NCI-H510A treated with DMSO at 0.1 percent for 48 hours (cell line): Measurements from ENCODE around the gene USP13.

Experiments used
- DNase-seq: peaks from one replicate; lab custom pipeline; 2025; lab: John Stamatoyannopoulos, UW

Gene USP13

GRCh38 chr3:179701176-179701827 is 48.5 kb downstream of the USP13 start:
- no peak for DNase-seq

GRCh38 chr3:179702271-179702947 is 49.6 kb downstream of the USP13 start:
- DNase-seq, result no peak

GRCh38 chr3:179703816-179704215 is 51.0 kb downstream of the USP13 start:
- DNase-seq, result no peak

- DNase-seq, result peak; percentile 13
These were observed 53.4 kb downstream of the USP13 start for GRCh38 chr3:179706233-179706632.

GRCh38 chr3:179710079-179710478 is 57.2 kb downstream of the USP13 start:
- no peak for DNase-seq

GRCh38 chr3:179713643-179714090 is 60.8 kb downstream of the USP13 start:
- DNase-seq, result no peak

- no peak for DNase-seq
These were observed 62.7 kb downstream of the USP13 start for GRCh38 chr3:179715582-179715981.

GRCh38 chr3:179716226-179716625 is 63.4 kb downstream of the USP13 start:
- no peak for DNase-seq

- DNase-seq, result no peak
These were observed 64.0 kb downstream of the USP13 start for GRCh38 chr3:179716811-179717210.

- DNase-seq, result no peak
These were observed 64.4 kb downstream of the USP13 start for GRCh38 chr3:179717219-179717618.

GRCh38 chr3:179719048-179719734 is 66.4 kb downstream of the USP13 start:
- no peak for DNase-seq

GRCh38 chr3:179720196-179720595 is 67.4 kb downstream of the USP13 start:
- DNase-seq, result no peak

GRCh38 chr3:179723617-179724016 is 70.8 kb downstream of the USP13 start:
- DNase-seq, result no peak

GRCh38 chr3:179726075-179726699 is 73.3 kb downstream of the USP13 start:
- DNase-seq, result no peak

GRCh38 chr3:179729086-179729485 is 76.2 kb downstream of the USP13 start:
- DNase-seq, result no peak

- DNase-seq, result no peak
These were observed 77.1 kb downstream of the USP13 start for GRCh38 chr3:179729981-179730380.

GRCh38 chr3:179730506-179730905 is 77.7 kb downstream of the USP13 start:
- no peak for DNase-seq

GRCh38 chr3:179731544-179731943 is 78.7 kb downstream of the USP13 start:
- peak; percentile 46 for DNase-seq

- DNase-seq, result no peak
These were observed 80.0 kb downstream of the USP13 start for GRCh38 chr3:179732661-179733348.

- DNase-seq, result no peak
These were observed 81.0 kb downstream of the USP13 start for GRCh38 chr3:179733797-179734196.

- DNase-seq, result no peak
These were observed 81.8 kb downstream of the USP13 start for GRCh38 chr3:179734497-179735281.
